Gastroesophageal sphincter (tissue), 4 donors: ENCODE results near the gene KIRREL2. TPM values are rescaled to one million over a fixed set of nuclear protein-coding genes. Genes with fewer than 3 reads are reported as not detected.
"Not testable (repeated sequence)": the region's sequence is repeated elsewhere in the genome, so short reads cannot be mapped to it uniquely, and the experiment has no call there.

Experiments
- ATAC-seq: fragments of 150-250 bp; one replicate; pipeline ENCODE4 v1.9.1; 2016; ENCODE audit warnings: mild to moderate bottlenecking, moderate library complexity
- H3K27ac ChIP-seq, 4 donors: fragments of 200-600 bp; sonication (generic) in 3 of 4; 1 replicate in 3 of 4; 2 replicates in 1 of 4; pipeline ENCODE4 v1.5.1; 2016 to 2019
- H3K27me3 ChIP-seq: fragments of 200-600 bp; sonication (generic); one replicate; pipeline ENCODE4 v1.5.1; 2019
- H3K36me3 ChIP-seq, 2 donors: fragments of 200-600 bp; sonication (generic); one replicate each; pipeline ENCODE4 v1.5.1; 2019; ENCODE audit warnings: control low read depth in 1 of 2
- H3K4me1 ChIP-seq, 3 donors: fragments of 200-600 bp; sonication (generic); 1 replicate in 2 of 3; 2 replicates in 1 of 3; pipeline ENCODE4 v1.5.1; 2016 to 2019; ENCODE audit warnings: control low read depth in 2 of 3
- H3K4me3 ChIP-seq, 2 donors: fragments of 200-600 bp; sonication (generic); one replicate each; pipeline ENCODE4 v1.5.1; 2019; ENCODE audit warnings: mild to moderate bottlenecking in 1 of 2, moderate library complexity in 1 of 2
- H3K9me3 ChIP-seq, 3 donors: fragments of 200-600 bp; sonication (generic); one replicate each; pipeline ENCODE4 v1.5.1; 2017 to 2019; ENCODE audit warnings: control low read depth in 2 of 3
- CTCF ChIP-seq, 4 experiments: fragments of 200-600 bp in 2 of 4; fragments of 450-650 bp in 2 of 4; sonication (generic) in 1 of 4; IDR thresholded peaks; one replicate each; pipeline ENCODE4 v1.5.1; 2017 to 2019; ENCODE audit warnings: antibody characterized with exemption in 4 of 4, mild to moderate bottlenecking in 2 of 4, moderate library complexity in 2 of 4
- EP300 ChIP-seq: sonication (generic); formaldehyde crosslinking; IDR thresholded peaks from one replicate; pipeline ENCODE4 v1.6.1; 2017; ENCODE audit warnings: antibody characterized with exemption, mild to moderate bottlenecking
- POLR2A ChIP-seq, 2 donors: fragments of 450-650 bp; IDR thresholded peaks; one replicate each; pipeline ENCODE4 v1.6.1; 2017; ENCODE audit warnings: antibody characterized with exemption in 2 of 2, mild to moderate bottlenecking in 2 of 2, moderate library complexity in 1 of 2
- POLR2AphosphoS5 ChIP-seq: sonication (generic); formaldehyde crosslinking; IDR thresholded peaks from one replicate; pipeline ENCODE4 v1.6.1; 2017; ENCODE audit warnings: antibody characterized with exemption
- WGBS, 2 donors: methylation state at CpG; one replicate each; pipeline ENCODE4 v1.1.5; 2018; ENCODE audit warnings: low coverage in 1 of 2; 5-methylcytosine and 5-hydroxymethylcytosine counted together
- total RNA-seq, 4 donors: library from RNA; depleted of rRNA; stranded (reverse); fragments of >200 nt; gene quantifications; one replicate each; pipeline ENCODE4 v1.1.0, GENCODE V29; 2016

The KIRREL2 gene
- total RNA-seq, 4 donors from 2014 or later, result not detected

- Histone ChIP-seq H3K27me3 (no peaks in the 10 kb centered on the region), H3K9me3 (no peaks in the 10 kb centered on the region), H3K36me3 (peaks cover 0 to 66% of the 10 kb centered on the region in 2 donors), H3K4me1 (no peaks in the 10 kb centered on the region), H3K4me3 (no peak overlapping the region), H3K27ac (no peak overlapping the region)
- WGBS, 2 donors, result 94% methylated on average over 8 of the region's 9 CpGs; no CpG with 5 or more reads in 1 of the 2 donors
- no peak for ATAC-seq
- no peak for TF ChIP-seq CTCF (IDR thresholded peaks at IDR 0.05)
- TF ChIP-seq EP300, result no peak
- TF ChIP-seq POLR2A (IDR thresholded peaks at IDR 0.05), result no peak
- TF ChIP-seq POLR2AphosphoS5, result no peak
These were observed 31.7 kb downstream of the KIRREL2 start for GRCh38 chr19:35888398-35888797.

DNA sequence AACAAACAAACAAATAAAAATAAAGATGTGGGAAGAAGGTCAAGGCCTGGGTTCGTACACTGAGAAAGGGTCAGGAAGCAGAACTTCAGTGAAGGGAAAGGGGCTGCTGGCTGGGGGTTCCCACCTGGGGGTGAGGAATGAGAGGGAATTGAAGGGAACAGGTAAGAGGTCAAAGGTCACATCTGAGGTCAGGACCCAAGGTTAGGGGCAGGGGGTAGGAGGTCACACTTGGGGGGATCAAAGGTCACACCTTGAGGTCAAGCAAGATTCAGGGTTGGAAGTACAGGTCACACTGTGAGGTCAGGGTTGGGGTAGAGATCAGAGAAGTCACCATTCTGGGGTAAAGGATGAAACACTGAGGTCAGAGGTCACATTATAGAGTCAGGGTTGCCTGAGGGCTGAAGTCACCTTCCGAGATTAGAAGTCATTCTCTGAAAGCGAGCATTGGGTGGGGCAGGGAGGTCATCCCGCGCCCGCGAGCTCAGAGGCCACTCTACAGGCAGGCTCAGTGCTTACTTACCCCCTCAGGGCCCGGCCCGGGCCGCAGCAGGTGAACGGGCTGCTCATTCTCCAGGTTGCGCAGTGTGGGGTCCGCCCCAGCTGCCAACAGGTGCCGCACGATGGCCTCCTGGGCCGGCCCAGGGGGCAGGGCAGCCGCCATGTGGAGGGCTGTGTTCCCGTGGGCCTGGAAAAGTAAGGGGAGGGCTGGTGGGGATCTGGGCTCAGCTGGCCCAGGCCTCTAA, 32.8 kb downstream of the KIRREL2 start:
- Histone ChIP-seq H3K27me3 (no peaks in the 10 kb centered on the region), H3K4me3 (no peak overlapping the region), H3K27ac (no peak overlapping the region), H3K4me1 (no peaks in the 10 kb centered on the region), H3K9me3 (no peaks in the 10 kb centered on the region), H3K36me3 (peaks cover 0 to 78% of the 10 kb centered on the region in 2 donors)
- TF ChIP-seq POLR2AphosphoS5, result no peak
- TF ChIP-seq EP300, result no peak
- TF ChIP-seq CTCF (IDR thresholded peaks at IDR 0.05), result no peak
- TF ChIP-seq POLR2A (IDR thresholded peaks at IDR 0.05), result no peak
- no peak for ATAC-seq
- WGBS, 2 donors, result 70 to 94% methylated on average over 1 to 3 of the region's 18 CpGs

DNA sequence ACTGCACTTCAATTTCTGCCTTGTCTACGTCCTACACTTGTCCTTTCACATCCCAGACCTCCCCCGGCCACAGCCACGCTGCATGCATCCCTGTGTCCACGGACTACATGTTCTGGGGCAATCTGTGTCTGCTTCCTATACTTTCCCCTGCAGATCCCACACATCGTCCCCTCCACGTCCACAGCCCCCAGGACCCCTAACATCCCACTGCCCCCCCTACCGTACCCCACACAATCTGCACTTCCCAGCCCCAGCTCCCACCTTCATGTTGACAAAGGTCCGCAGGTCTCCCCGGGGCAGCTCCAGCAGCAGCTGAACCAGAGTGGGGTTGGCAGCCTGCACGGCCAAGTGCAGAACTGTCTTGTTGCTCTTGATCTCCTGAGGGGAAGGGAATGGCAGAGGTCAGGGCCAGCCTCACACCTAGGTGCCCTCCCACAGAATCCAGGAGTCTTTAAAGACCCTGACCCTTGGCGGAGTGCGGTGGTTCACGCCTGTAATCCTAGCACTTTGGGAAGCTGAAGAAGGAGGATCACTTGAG, 33.5 kb downstream of the KIRREL2 start:
- WGBS, 2 donors, result 82 to 85% methylated on average over 4 to 6 of the region's 13 CpGs
- Histone ChIP-seq H3K4me1 (no peaks in the 10 kb centered on the region), H3K4me3 (no peak overlapping the region), H3K36me3 (peaks cover 0 to 84% of the 10 kb centered on the region in 2 donors), H3K27ac (no peak overlapping the region), H3K9me3 (no peaks in the 10 kb centered on the region), H3K27me3 (no peaks in the 10 kb centered on the region)
- TF ChIP-seq POLR2A (IDR thresholded peaks at IDR 0.05) (no peak), POLR2AphosphoS5 (no peak)
- ATAC-seq, result no peak

GRCh38 chr19:35891819-35892218, 35.1 kb downstream of the KIRREL2 start:
- not testable (repeated sequence) for H3K9me3 ChIP-seq, H3K27me3 ChIP-seq, H3K4me3 ChIP-seq, H3K27ac ChIP-seq, H3K4me1 ChIP-seq, ATAC-seq
- WGBS, 2 donors, result 100% methylated on average over 3 of the region's 3 CpGs; no CpG with 5 or more reads in 1 of the 2 donors
- H3K36me3 ChIP-seq, result peaks cover 0 to 97% of the 10 kb centered on the region in 2 donors

- Histone ChIP-seq H3K4me1 (peaks cover 0 to 26% (median 10%) of the 10 kb centered on the region in 3 donors), H3K27ac (no peak overlapping the region), H3K36me3 (peaks cover 0 to 81% of the 10 kb centered on the region in 2 donors), H3K4me3 (no peak overlapping the region), H3K27me3 (no peaks in the 10 kb centered on the region), H3K9me3 (no peaks in the 10 kb centered on the region)
- TF ChIP-seq CTCF (IDR thresholded peaks at IDR 0.05) (no peak), EP300 (no peak), POLR2AphosphoS5 (no peak), POLR2A (IDR thresholded peaks at IDR 0.05) (no peak)
- ATAC-seq, result no peak
- WGBS, 2 donors, result 100% methylated on average over 2 of the region's 2 CpGs; no CpG with 5 or more reads in 1 of the 2 donors
These were observed 37.6 kb downstream of the KIRREL2 start for GRCh38 chr19:35894342-35894741.
